Suprapubic skin (tissue), 3 donors: ENCODE data around the gene KNDC1.

Experiments
- POLR2AphosphoS5 ChIP-seq, 3 donors: sonication (generic); formaldehyde crosslinking; IDR thresholded peaks; one replicate each; pipeline ENCODE4 v1.6.1; 2017; ENCODE audit warnings: antibody characterized with exemption in 3 of 3
- TF ChIP-seq, protein P1 (sequence below), 2 donors: fragments of 200-600 bp in 1 of 2; fragments of 450-650 bp in 1 of 2; sonication (generic) in 1 of 2; IDR thresholded peaks; one replicate each; pipeline ENCODE4 v1.5.1; 2016 to 2019; ENCODE audit warnings: antibody characterized with exemption in 2 of 2, mild to moderate bottlenecking in 1 of 2, moderate library complexity in 1 of 2

DNA sequence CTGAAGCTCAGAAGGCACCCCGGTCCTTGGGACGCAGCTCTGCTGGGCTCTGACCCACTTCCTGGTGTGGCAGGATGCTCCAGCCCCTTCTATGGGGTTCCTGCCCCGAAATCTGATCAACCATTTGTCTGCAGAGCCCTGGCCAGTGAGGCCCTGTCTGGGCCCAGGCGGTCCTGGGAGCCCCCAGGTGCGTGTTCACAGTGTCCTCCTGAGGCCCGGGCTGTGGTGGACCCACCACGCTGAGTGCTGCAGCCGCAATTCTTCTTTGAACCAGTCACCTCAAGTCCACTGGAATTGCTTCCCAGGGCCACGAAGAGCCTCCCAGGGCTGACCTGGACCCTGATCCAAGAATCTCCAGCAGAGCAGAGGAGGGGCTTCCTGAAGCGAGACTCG is 19.1 kb downstream of the KNDC1 start:
- TF ChIP-seq, protein P1, sequence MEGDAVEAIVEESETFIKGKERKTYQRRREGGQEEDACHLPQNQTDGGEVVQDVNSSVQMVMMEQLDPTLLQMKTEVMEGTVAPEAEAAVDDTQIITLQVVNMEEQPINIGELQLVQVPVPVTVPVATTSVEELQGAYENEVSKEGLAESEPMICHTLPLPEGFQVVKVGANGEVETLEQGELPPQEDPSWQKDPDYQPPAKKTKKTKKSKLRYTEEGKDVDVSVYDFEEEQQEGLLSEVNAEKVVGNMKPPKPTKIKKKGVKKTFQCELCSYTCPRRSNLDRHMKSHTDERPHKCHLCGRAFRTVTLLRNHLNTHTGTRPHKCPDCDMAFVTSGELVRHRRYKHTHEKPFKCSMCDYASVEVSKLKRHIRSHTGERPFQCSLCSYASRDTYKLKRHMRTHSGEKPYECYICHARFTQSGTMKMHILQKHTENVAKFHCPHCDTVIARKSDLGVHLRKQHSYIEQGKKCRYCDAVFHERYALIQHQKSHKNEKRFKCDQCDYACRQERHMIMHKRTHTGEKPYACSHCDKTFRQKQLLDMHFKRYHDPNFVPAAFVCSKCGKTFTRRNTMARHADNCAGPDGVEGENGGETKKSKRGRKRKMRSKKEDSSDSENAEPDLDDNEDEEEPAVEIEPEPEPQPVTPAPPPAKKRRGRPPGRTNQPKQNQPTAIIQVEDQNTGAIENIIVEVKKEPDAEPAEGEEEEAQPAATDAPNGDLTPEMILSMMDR (IDR thresholded peaks at IDR 0.05) = no peak
- TF ChIP-seq POLR2AphosphoS5 (IDR thresholded peaks at IDR 0.05) = no peak
